ENCODE measurements around the gene SHKBP1. TPM values are rescaled to one million over a fixed set of nuclear protein-coding genes. Genes with fewer than 3 reads are reported as not detected.

Gene SHKBP1
- total and polyA plus RNA-seq, 2 of the 4 experiments (the other 2 are of a cell fraction), result 15.6 to 94.0 TPM

GRCh38 chr19:40598121-40598917 lies 21.6 kb downstream of the SHKBP1 start:
- peak overlapping the region; percentile 52 for H3K4me3 ChIP-seq (ENCODE audit: insufficient read depth, low read depth, low read length)
- intact Hi-C loops (cut with micrococcal nuclease), result loop anchor here (1.0 to 10.0 kb wide), 10 partner anchors 50 to 464 kb away; partner anchors contain the start of genes C19orf47, PLD3 and SERTAD3
- TF ChIP-seq SMC3 (IDR thresholded peaks at IDR 0.05; ENCODE audit: low read depth, low read length) (peak; percentile 89), MAZ (IDR thresholded peaks at IDR 0.05; ENCODE audit: borderline replicate concordance, low read depth, low read length) (peak; percentile 93), ELK1 (IDR thresholded peaks at IDR 0.05; ENCODE audit: borderline replicate concordance, low read depth, low read length) (no peak), USF2 (IDR thresholded peaks at IDR 0.05; ENCODE audit: low read depth, low read length) (no peak), CEBPB (IDR thresholded peaks at IDR 0.05; ENCODE audit: low read depth, low read length) (no peak), RAD21 (IDR thresholded peaks at IDR 0.05; ENCODE audit: low read length) (peak; percentile 98), NFE2L2 (IDR thresholded peaks at IDR 0.05; ENCODE audit: low read depth, low read length) (no peak), RCOR1 (IDR thresholded peaks at IDR 0.05; ENCODE audit: insufficient replicate concordance, low read length) (no peak), MAFK (IDR thresholded peaks at IDR 0.05; ENCODE audit: low read depth, low read length) (no peak), FOS (IDR thresholded peaks at IDR 0.05; ENCODE audit: low read depth, low read length) (no peak), CHD1 (IDR thresholded peaks at IDR 0.05; ENCODE audit: low read depth, low read length) (no peak), BHLHE40 (IDR thresholded peaks at IDR 0.05; ENCODE audit: low read depth, low read length) (peak; percentile 54), POLR2A (IDR thresholded peaks at IDR 0.05; ENCODE audit: low read depth, low read length) (peak; percentile 65)

More at GRCh38 chr19:40598121-40598917, 21.6 kb downstream of the SHKBP1 start:
- Histone ChIP-seq H3K27ac (ENCODE audit: insufficient read depth, low read length) (peak overlapping the region; percentile 46), H3K56ac (ENCODE audit: extremely low read depth, insufficient read depth, low read length) (no peak overlapping the region), H4K20me1 (ENCODE audit: insufficient read depth, low read length) (peaks cover 9% of the 10 kb centered on the region; the same call in 1 of the 2 replicates), H3K27me3 (ENCODE audit: control insufficient read depth, insufficient read depth, low read length) (no peaks in the 10 kb centered on the region), H3K9me3 (ENCODE audit: control insufficient read depth, insufficient read depth, low read length) (no peaks in the 10 kb centered on the region), H3K18ac (ENCODE audit: low read depth, low read length) (no peak overlapping the region), H3K9ac (ENCODE audit: low read depth, low read length) (peak overlapping the region; percentile 40; the same call in 1 of the 2 replicates), H3K9me1 (ENCODE audit: insufficient read depth, low read length) (peaks cover 6% of the 10 kb centered on the region; the same call in 1 of the 2 replicates), H4K91ac (ENCODE audit: insufficient read depth, low read depth, low read length) (0 out of 2 replicates have a peak overlapping the region, but pooled peaks have one; percentile 31), H3K79me1 (ENCODE audit: low read depth in 1 of 2, low read length in 2 of 2) (peaks cover 0 to 15% of the 10 kb centered on the region in 2 experiments; a peak in 3 of 4 replicates), H4K5ac (ENCODE audit: low read depth, low read length) (no peak overlapping the region), H2BK20ac (ENCODE audit: low read depth, low read length) (no peak overlapping the region), H3K4ac (ENCODE audit: low read depth, low read length) (peak overlapping the region; percentile 38), H2AFZ (replicated peaks; ENCODE audit: low read length, poor library complexity) (peak overlapping the region; percentile 93), H3K14ac (replicated peaks; ENCODE audit: low read depth, low read length) (no peak overlapping the region), H2AK5ac (ENCODE audit: low read depth, low read length) (no peak overlapping the region), H2BK5ac (ENCODE audit: low read depth, low read length, poor library complexity, severe bottlenecking) (no peak overlapping the region), H3K4me1 (ENCODE audit: control insufficient read depth, insufficient read depth, low read length) (peaks cover 16% of the 10 kb centered on the region), H4K8ac (ENCODE audit: low read depth in 2 of 2, low read length in 2 of 2) (peak overlapping the region in 1 of 2 experiments; percentile 81; a peak in 2 of 4 replicates), H3K4me2 (ENCODE audit: low read depth, low read length) (peak overlapping the region; percentile 91), H2AK9ac (replicated peaks; ENCODE audit: low read depth, low read length, poor library complexity) (peak overlapping the region; percentile 77), H2BK15ac (ENCODE audit: low read depth, low read length) (no peak overlapping the region), H2BK120ac (ENCODE audit: low read depth, low read length) (peak overlapping the region; percentile 38; the same call in 1 of the 2 replicates), H3K23ac (ENCODE audit: low read depth, low read length) (no peak overlapping the region), H3K36me3 (ENCODE audit: control insufficient read depth, insufficient read depth, low read length) (no peaks in the 10 kb centered on the region)
- ChIA-PET CTCF (interaction anchor here (0.6 kb wide), 1 partner anchor 133 kb away, joined by 4 read pairs; no protein-coding TSS in a partner anchor), POLR2A (ENCODE audit: unreplicated experiment) (no interaction called here)
- BruUV-seq (replicated peaks), result no TSS peak
- ATAC-seq (ENCODE audit: low read depth) (peak; percentile 55), DNase-seq (peak; percentile 87)
- in situ Hi-C loops (cut with MboI; ENCODE audit: low sequenced_read_pairs) (loop anchor here (5.0 kb wide), 1 partner anchor 61 kb away; no protein-coding TSS in a partner anchor), dilution Hi-C loops (cut with HindIII; ENCODE audit: low sequenced_read_pairs, unreplicated experiment) (no loop called here)
- 0% methylated on average over 4 of the region's 46 CpGs; no CpG with 5 or more reads in 1 of the 2 experiments for WGBS, 2 experiments (ENCODE audit: extremely low coverage in 2 of 2, insufficient read length in 1 of 2)

Data from IMR-90 (cell line).